SK-N-SH (cell line): Measurements from ENCODE around the gene ISG20. TPM values are rescaled to one million over a fixed set of nuclear protein-coding genes. Genes with fewer than 3 reads are reported as not detected.

Experiments
- CTCF ChIA-PET: fragments of 300-600, 350-600 bp; formaldehyde crosslinking; extraction: SDS; loops from one replicate; lab custom pipeline; 2021; lab: Yijun Ruan, JAX
- POLR2A ChIA-PET: fragments of 350-600 bp; sonication (Branson Sonifier 250); formaldehyde crosslinking; extraction: SDS; loops from one replicate; lab custom pipeline; 2020; ENCODE audit warnings: antibody characterized with exemption, inconsistent platforms; lab: Yijun Ruan, JAX
- DNase-seq: peaks from one replicate; pipeline ENCODE4 v3.0.0; 2012
- H2AFZ ChIP-seq: fragments of 200-600 bp; sonication (generic); 2 replicates; pipeline ENCODE4 v1.8.1; 2016; ENCODE audit warnings: antibody characterized with exemption, mild to moderate bottlenecking, low read depth
- H3F3A ChIP-seq: fragments of 200-600 bp; sonication (generic); replicated peaks from 2 replicates; pipeline ENCODE3; 2016; ENCODE audit warnings: antibody characterized with exemption, mild to moderate bottlenecking; ENCODE audit not compliant: insufficient read depth
- H3K27ac ChIP-seq, 2 experiments: fragments of 200-500 bp in 1 of 2; fragments of 200-600 bp in 1 of 2; sonication (Bioruptor generic) in 1 of 2; sonication (generic), shearing (Covaris generic) in 1 of 2; 2 replicates each; pipeline versions ENCODE4 v1.5.1 to v1.6.1; 2014 to 2016; ENCODE audit warnings: low read depth in 2 of 2, inconsistent platforms in 1 of 2, low read length in 1 of 2, mild to moderate bottlenecking in 1 of 2, mixed read lengths in 1 of 2
- H3K27me3 ChIP-seq: fragments of 200-600 bp; sonication (generic), shearing (Covaris generic); 2 replicates; pipeline ENCODE4 v1.6.1; 2016; ENCODE audit warnings: mixed run types; ENCODE audit not compliant: insufficient read depth
- H3K36me3 ChIP-seq, 2 experiments: fragments of 200-500 bp in 1 of 2; fragments of 200-600 bp in 1 of 2; sonication (Bioruptor generic) in 1 of 2; sonication (generic) in 1 of 2; replicated peaks in 1 of 2; 2 replicates each; pipeline versions ENCODE3 to v1.5.1; 2014 to 2016; ENCODE audit warnings: low read length in 1 of 2, mild to moderate bottlenecking in 1 of 2; ENCODE audit not compliant: insufficient read depth in 2 of 2, control insufficient read depth in 1 of 2
- H3K4me1 ChIP-seq, 2 experiments: fragments of 200-500 bp in 1 of 2; fragments of 200-600 bp in 1 of 2; sonication (Bioruptor generic) in 1 of 2; sonication (generic), shearing (Covaris generic) in 1 of 2; 2 replicates each; pipeline versions ENCODE4 v1.5.1 to v1.6.1; 2014 to 2016; ENCODE audit warnings: low read depth in 1 of 2, low read length in 1 of 2, mixed run types in 1 of 2; ENCODE audit not compliant: insufficient read depth in 2 of 2, control insufficient read depth in 1 of 2
- H3K4me2 ChIP-seq: fragments of 200-600 bp; sonication (generic), shearing (Covaris generic); 2 replicates; pipeline ENCODE4 v1.6.1; 2017; ENCODE audit warnings: mixed run types
- H3K4me3 ChIP-seq, 2 experiments: fragments of 200-500 bp in 1 of 2; fragments of 200-600 bp in 1 of 2; sonication (Bioruptor generic) in 1 of 2; sonication (generic), shearing (Covaris generic) in 1 of 2; 2 replicates each; pipeline versions ENCODE4 v1.5.1 to v1.8.1; 2014 to 2016; ENCODE audit warnings: low read depth in 2 of 2, inconsistent platforms in 1 of 2, low read length in 1 of 2, mild to moderate bottlenecking in 1 of 2, mixed read lengths in 1 of 2, moderate library complexity in 1 of 2
- H3K79me2 ChIP-seq: fragments of 200-600 bp; sonication (generic); 2 replicates; pipeline ENCODE4 v1.8.1; 2017; ENCODE audit warnings: mild to moderate bottlenecking; ENCODE audit not compliant: insufficient read depth
- H3K9ac ChIP-seq: fragments of 200-600 bp; sonication (generic); 2 replicates; pipeline ENCODE4 v1.6.1; 2017; ENCODE audit warnings: mixed run types
- H3K9me2 ChIP-seq: fragments of 200-600 bp; sonication (generic); 2 replicates; pipeline ENCODE4 v1.6.1; 2017; ENCODE audit warnings: mixed run types
- H3K9me3 ChIP-seq: fragments of 200-600 bp; sonication (generic); 2 replicates; pipeline ENCODE4 v1.6.1; 2017; ENCODE audit warnings: mixed run types, mild to moderate bottlenecking, moderate library complexity
- H4K20me1 ChIP-seq: fragments of 200-600 bp; sonication (generic); 2 replicates; pipeline ENCODE4 v1.6.1; 2017; ENCODE audit warnings: mild to moderate bottlenecking, mixed run types; ENCODE audit not compliant: insufficient read depth
- ELF1 ChIP-seq: IDR thresholded peaks from 2 replicates; pipeline ENCODE4 v1.4.0; 2012
- FOXM1 ChIP-seq: IDR thresholded peaks from 2 replicates; pipeline ENCODE4 v1.4.0; 2012; ENCODE audit warnings: low read depth, mild to moderate bottlenecking
- MEF2A ChIP-seq: IDR thresholded peaks from 2 replicates; pipeline ENCODE4 v1.4.0; 2012; ENCODE audit warnings: low read depth, borderline replicate concordance
- MXI1 ChIP-seq: IDR thresholded peaks from 2 replicates; pipeline ENCODE4 v1.6.1; 2012; ENCODE audit warnings: mild to moderate bottlenecking, low read depth, low read length, improper control_type of control experiment
- NFIC ChIP-seq: IDR thresholded peaks from 2 replicates; pipeline ENCODE4 v1.4.0; 2012; ENCODE audit warnings: borderline replicate concordance
- RAD21 ChIP-seq: IDR thresholded peaks from 2 replicates; pipeline ENCODE4 v1.6.1; 2012; ENCODE audit warnings: mild to moderate bottlenecking, low read length
- RFX5 ChIP-seq: IDR thresholded peaks from 2 replicates; pipeline ENCODE4 v1.6.1; 2012; ENCODE audit warnings: mild to moderate bottlenecking, improper control_type of control experiment, low read length
- TCF12 ChIP-seq: IDR thresholded peaks from 2 replicates; pipeline ENCODE4 v1.4.0; 2012
- WGBS: methylation state at CpG from one replicate; pipeline ENCODE4 v1.1.6; 2017; ENCODE audit warnings: low lambda C conversion rate; 5-methylcytosine and 5-hydroxymethylcytosine counted together
- polyA plus RNA-seq, 3 experiments: library from polyadenylated mRNA; depleted of rRNA; stranded (reverse); fragments of >200 nt; gene quantifications; 2 replicates each; pipeline ENCODE4 v1.2.3, GENCODE V29; 2012
- TF ChIP-seq, protein P1 (sequence below): fragments of 200-600 bp; sonication (generic); IDR thresholded peaks from 2 replicates; pipeline ENCODE4 v1.6.1; 2017; ENCODE audit warnings: antibody characterized with exemption, mild to moderate bottlenecking, moderate library complexity
- TF ChIP-seq, protein P2 (sequence below): IDR thresholded peaks from 2 replicates; pipeline ENCODE4 v1.4.0; 2012; ENCODE audit warnings: low read depth

ISG20 gene
- polyA plus RNA-seq, 1 of the 3 experiments (the other 2 are of a cell fraction) = 2.0 TPM

DNA sequence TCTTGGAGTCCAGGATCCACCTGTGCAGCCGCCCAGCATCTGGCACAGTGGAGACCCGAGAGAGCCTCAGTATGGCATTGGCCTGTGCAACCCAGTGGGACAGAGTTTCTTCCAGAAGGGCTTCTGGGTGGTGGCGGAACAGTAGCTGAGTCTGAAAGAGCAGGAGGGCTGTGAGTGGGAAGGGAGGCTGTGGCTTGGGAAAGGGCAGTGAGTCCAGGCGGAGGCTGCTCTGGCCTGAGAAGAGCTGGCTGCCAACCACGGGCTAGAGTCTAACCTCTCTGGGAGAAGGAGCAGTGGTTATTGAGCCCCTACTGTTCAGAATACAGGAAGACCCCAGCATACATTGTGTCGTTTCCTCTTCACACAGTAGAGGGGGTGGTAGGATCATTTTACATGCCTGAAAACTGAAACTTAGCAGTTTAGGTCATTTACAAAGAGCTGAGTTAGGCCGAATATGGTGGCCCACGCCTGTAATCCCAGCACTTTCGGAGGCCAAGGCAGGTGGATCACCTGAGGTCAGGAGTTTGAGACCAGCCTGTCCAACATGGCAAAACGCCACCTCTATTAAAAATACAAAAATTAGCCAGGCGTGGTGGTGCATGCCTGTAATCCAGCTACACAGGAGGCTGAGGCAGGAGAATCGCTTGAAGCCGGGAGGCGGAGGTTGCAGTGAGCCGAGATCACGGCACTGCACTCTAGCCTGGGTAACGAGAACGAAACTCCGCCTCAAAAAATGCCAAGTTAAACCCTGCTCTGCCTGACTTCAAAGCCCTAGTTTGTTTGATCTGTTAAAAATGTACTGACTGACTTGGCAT is 14.5 kb upstream of the ISG20 start:
- H3K4me1 ChIP-seq = peaks cover 17 to 18% of the 10 kb centered on the region in 2 experiments
- no peak for TF ChIP-seq TCF12
- TF ChIP-seq, protein P1, sequence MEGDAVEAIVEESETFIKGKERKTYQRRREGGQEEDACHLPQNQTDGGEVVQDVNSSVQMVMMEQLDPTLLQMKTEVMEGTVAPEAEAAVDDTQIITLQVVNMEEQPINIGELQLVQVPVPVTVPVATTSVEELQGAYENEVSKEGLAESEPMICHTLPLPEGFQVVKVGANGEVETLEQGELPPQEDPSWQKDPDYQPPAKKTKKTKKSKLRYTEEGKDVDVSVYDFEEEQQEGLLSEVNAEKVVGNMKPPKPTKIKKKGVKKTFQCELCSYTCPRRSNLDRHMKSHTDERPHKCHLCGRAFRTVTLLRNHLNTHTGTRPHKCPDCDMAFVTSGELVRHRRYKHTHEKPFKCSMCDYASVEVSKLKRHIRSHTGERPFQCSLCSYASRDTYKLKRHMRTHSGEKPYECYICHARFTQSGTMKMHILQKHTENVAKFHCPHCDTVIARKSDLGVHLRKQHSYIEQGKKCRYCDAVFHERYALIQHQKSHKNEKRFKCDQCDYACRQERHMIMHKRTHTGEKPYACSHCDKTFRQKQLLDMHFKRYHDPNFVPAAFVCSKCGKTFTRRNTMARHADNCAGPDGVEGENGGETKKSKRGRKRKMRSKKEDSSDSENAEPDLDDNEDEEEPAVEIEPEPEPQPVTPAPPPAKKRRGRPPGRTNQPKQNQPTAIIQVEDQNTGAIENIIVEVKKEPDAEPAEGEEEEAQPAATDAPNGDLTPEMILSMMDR = peak; percentile 35
- TF ChIP-seq RFX5 = no peak
- TF ChIP-seq, protein P2, sequence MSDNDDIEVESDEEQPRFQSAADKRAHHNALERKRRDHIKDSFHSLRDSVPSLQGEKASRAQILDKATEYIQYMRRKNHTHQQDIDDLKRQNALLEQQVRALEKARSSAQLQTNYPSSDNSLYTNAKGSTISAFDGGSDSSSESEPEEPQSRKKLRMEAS = no peak
- TF ChIP-seq RAD21 = peak; percentile 58; the same call in 1 of the 2 replicates
- H3K27ac ChIP-seq = peak overlapping the region in 1 of 2 experiments; percentile 84; a peak in 1 of 4 replicates
- peak; percentile 56 for DNase-seq
- ChIA-PET CTCF (interaction anchor here (0.7 to 1.8 kb wide), 12 partner anchors 9 to 280 kb away, joined by 3 to 5 read pairs (median 3); no protein-coding TSS in a partner anchor), POLR2A (no interaction called here)
- peaks cover 83% of the 10 kb centered on the region for H3K79me2 ChIP-seq
- WGBS = 87% methylated on average over 16 of the region's 19 CpGs
- peak overlapping the region in 1 of 2 experiments; percentile 87; a peak in 2 of 4 replicates for H3K4me3 ChIP-seq
- H3K36me3 ChIP-seq = peaks cover 44 to 48% of the 10 kb centered on the region in 2 experiments
- peak overlapping the region; percentile 95 for H3K4me2 ChIP-seq
- no peak overlapping the region for H2AFZ ChIP-seq
- no peaks in the 10 kb centered on the region for H3K9me3 ChIP-seq
- H4K20me1 ChIP-seq = peaks cover 75% of the 10 kb centered on the region
- no peaks in the 10 kb centered on the region for H3K27me3 ChIP-seq
- H3K9me2 ChIP-seq = no peaks in the 10 kb centered on the region
- peak overlapping the region; percentile 6; the same call in 1 of the 2 replicates for H3K9ac ChIP-seq
- no peaks in the 10 kb centered on the region for H3F3A ChIP-seq

DNA sequence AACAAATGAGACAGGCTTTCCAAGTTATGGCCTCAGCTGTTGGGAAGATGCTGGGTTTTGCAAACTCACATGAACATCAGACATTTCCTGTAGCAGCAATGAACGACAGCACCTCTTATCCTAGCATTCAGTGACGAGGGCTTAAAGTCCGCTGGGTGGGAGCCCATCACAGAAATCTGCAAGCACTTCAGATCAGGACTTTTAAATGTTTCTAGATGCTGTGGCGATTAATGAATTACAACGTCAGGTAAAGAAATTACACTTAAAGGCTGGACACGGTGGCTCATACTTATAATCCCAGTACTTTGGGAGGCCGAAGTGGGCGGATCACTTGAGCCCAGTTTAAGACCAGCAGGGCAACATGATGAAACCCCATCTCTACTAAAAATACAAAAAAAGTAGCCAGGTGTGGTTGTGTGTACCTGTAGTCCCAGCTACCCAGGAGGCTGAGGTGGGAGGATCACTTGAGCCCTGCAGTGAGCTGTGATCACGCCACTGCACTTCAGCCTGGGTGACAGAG is 13.8 kb upstream of the ISG20 start:
- no peak for TF ChIP-seq FOXM1
- no peak for TF ChIP-seq ELF1
- no peak for TF ChIP-seq NFIC
- no peak for TF ChIP-seq MXI1
- no peak for TF ChIP-seq MEF2A

More for the DNA sequence above, 13.8 kb upstream of the ISG20 start:
- H3K36me3 ChIP-seq = peaks cover 51 to 55% of the 10 kb centered on the region in 2 experiments
- H3K27ac ChIP-seq = 0 out of 4 replicates have a peak overlapping the region, but pooled peaks of 1 of the 2 experiments have one; percentile 84
- no peaks in the 10 kb centered on the region for H3K27me3 ChIP-seq
- H3K9me3 ChIP-seq = no peaks in the 10 kb centered on the region
- no peak for DNase-seq
- POLR2A ChIA-PET = no interaction called here
- H3F3A ChIP-seq = peaks cover 5% of the 10 kb centered on the region
- no peak overlapping the region for H2AFZ ChIP-seq
- H3K9me2 ChIP-seq = no peaks in the 10 kb centered on the region
- H4K20me1 ChIP-seq = peaks cover 82% of the 10 kb centered on the region
- peak overlapping the region; percentile 95 for H3K4me2 ChIP-seq
- WGBS = 93% methylated on average over 9 of the region's 9 CpGs
- H3K9ac ChIP-seq = no peak overlapping the region
- CTCF ChIA-PET = interaction anchor here (0.7 to 1.8 kb wide), 13 partner anchors 8 to 280 kb away, joined by 3 to 5 read pairs (median 3); no protein-coding TSS in a partner anchor
- peaks cover 89% of the 10 kb centered on the region for H3K79me2 ChIP-seq
- H3K4me3 ChIP-seq = no peak overlapping the region
- peaks cover 17 to 18% of the 10 kb centered on the region in 2 experiments for H3K4me1 ChIP-seq
